HG03565 (cell line): ENCODE data around the gene PODXL2.

Source experiments
- ATAC-seq: cut with Tn5 transposase; IDR thresholded peaks from one replicate; pipeline ENCODE4 v1.9.1; 2021; ENCODE audit warnings: mild to moderate bottlenecking, moderate library complexity; ENCODE audit not compliant: unreplicated experiment

The PODXL2 gene

GRCh38 chr3:127625821-127626220, 3.2 kb upstream of the PODXL2 start:
- no peak for ATAC-seq

- no peak for ATAC-seq
These were observed 578 bp upstream of the PODXL2 start for GRCh38 chr3:127628426-127628787.

- ATAC-seq: no peak
These were observed 750 bp downstream of the PODXL2 start for GRCh38 chr3:127629467-127630403.

- ATAC-seq: no peak
These were observed 2.1 kb downstream of the PODXL2 start for GRCh38 chr3:127630811-127631714.

- no peak for ATAC-seq
These were observed 3.2 kb downstream of the PODXL2 start for GRCh38 chr3:127632035-127632820.

DNA sequence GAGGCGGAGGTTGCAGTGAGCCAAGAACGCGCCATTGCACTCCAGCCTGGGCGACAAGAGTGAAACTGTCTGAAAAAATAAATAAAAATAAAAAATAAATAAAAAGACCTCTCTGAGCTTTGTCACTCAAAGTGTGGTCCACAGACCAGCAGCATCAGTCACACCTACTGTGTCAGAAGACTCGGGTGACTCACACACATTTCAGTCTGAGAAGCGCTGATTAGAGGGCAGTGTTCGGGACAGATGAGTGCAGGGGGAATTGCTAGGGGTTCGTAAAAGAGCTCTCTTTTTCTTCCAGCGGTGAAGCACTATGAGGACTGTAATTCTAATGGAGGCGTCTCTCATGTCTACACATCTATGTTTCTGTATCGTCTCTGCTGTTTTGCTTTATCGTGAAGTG, 5.7 kb downstream of the PODXL2 start:
- ATAC-seq: no peak

GRCh38 chr3:127637546-127637945, 8.6 kb downstream of the PODXL2 start:
- no peak for ATAC-seq

GRCh38 chr3:127637971-127638370, 9.0 kb downstream of the PODXL2 start:
- no peak for ATAC-seq

GRCh38 chr3:127639173-127640041, 10.4 kb downstream of the PODXL2 start:
- no peak for ATAC-seq

DNA sequence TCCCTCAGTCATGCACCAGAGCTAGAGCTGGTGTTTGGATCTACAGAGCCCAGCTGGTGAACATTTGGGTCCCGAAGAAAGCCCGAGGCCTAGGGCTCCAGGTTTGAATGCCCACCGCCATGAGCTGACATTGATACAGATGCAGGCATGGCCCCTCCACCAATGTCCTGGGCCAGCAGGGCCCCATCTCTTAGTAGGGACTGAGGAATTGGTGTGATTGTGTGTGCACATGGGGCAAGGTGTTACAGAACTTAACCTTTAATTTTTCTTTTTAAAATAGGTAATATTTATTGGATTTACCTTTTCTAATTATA, 11.0 kb downstream of the PODXL2 start:
- no peak for ATAC-seq

GRCh38 chr3:127644641-127645370, 15.8 kb downstream of the PODXL2 start:
- no peak for ATAC-seq

DNA sequence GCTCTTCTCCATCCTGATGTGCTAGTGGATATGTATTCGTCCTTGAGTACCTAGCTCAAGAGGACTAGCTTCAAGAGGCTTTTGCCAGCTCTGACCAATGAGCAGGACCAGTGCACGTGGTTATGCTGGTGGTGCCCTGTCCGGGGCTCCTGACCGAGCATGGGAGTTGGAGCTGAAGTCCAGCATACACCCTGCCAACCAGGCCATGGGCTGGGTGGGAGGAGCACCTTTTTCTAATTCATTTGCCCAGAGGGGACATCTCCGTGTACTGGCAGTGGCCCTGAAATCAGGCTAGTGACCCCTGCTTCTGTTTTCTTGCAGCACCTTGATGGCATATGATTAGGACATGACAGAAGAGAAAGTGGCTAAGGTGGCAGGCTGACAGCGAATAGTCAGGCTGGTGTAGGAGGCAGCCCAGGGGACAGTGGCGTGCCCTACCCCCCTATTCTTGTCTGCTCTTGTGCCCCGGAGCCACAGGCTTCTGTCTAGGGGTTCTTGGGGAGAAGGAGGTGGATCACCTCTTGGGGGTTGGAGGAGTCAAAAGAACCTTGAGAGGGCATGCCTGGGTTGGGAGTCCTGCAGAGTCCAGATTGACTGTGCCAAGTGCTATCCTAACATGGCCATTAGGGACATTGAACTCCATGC, 16.5 kb downstream of the PODXL2 start:
- no peak for ATAC-seq

DNA sequence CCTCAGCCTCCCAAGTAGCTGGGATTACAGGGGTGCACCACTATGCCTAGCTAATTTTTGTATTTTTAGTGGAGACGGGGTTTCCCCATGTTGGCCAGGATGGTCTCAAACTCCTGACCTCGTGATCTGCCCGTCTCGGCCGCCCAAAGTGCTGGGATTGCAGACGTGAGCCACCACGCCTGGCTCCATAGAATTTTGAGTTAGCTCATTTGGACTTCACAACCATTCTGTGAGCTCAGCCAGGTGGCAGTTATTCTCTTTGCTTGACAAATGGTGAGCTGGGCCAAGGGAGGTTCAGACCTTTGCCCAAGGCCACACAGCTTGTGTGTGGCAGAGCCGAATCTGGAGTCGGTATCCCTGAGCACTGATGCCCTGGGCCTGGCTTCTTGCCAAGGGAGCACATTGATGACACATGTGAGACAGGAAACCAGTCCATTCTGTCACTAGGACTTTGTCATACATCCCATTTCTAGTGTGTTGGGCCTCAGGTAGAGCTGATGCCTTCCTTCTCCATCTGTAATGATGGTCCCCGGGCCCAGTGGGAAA, 17.6 kb downstream of the PODXL2 start:
- no peak for ATAC-seq

DNA sequence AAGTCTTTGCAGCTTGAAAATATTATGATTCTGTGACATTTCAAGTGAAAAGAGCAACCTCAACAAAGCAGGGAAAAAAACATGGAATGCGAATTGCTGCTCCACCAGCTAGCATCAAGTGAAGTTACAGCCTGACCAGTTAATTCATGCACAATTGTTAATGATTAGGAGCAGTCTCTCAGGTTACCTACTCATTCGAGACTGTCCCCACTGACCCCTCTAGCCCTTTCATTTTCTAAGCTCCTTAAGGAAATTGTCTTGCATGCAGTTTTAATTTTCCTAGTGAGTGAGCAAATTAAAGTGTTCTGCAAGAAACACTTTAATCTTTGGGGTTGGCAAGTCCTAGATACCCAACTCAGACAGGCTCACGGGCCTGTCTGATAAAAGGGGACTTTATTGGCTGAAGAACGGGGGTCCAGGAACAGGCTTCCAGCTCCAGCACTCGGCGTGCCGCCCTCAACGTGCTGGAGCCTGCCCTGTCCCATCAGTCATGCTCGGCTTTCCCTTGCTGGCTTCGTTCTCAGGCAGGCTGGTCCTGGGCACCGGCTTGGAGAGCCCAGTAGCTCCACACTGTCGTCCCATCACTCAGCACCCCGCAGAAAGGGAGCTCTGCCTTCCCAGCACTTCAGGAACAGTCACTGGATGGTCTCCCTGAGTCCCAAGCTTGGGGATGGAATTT, 18.3 kb downstream of the PODXL2 start:
- no peak for ATAC-seq

DNA sequence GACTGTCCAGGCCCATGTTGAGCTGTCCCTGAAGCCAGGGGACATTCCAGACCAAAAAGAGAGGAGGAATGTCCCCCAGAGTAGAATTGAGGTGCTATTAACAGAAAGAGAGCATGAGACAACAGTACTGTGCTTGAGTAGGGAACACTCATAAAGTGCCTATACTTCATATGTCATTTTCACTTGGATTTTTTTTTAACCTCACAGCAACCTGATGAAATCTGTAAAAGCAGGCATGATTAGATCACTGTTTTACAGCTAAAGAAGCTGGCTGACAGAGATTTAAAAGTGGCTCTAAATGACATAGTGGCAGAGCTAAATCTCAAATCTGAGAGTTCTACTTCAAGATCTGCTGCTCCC, 18.8 kb downstream of the PODXL2 start:
- no peak for ATAC-seq

DNA sequence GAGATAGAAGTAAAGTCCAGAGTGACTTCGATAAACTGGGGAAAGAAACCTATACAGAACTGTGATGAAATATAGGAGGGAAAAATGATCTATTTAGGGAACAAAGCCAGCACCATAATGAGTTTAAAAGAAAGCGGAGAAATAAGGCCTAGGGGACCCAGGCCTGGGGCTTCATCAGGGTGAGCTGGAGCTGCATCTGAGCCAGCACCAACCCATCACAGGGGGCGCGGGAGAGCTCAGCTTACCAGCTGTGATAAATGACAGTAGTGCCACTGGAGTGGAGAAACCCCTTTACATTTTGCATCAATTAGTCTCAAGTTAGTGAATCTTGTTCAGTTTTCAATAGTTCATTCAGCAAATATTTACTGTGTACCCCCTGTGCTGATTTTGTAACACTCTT, 21.3 kb downstream of the PODXL2 start:
- no peak for ATAC-seq

DNA sequence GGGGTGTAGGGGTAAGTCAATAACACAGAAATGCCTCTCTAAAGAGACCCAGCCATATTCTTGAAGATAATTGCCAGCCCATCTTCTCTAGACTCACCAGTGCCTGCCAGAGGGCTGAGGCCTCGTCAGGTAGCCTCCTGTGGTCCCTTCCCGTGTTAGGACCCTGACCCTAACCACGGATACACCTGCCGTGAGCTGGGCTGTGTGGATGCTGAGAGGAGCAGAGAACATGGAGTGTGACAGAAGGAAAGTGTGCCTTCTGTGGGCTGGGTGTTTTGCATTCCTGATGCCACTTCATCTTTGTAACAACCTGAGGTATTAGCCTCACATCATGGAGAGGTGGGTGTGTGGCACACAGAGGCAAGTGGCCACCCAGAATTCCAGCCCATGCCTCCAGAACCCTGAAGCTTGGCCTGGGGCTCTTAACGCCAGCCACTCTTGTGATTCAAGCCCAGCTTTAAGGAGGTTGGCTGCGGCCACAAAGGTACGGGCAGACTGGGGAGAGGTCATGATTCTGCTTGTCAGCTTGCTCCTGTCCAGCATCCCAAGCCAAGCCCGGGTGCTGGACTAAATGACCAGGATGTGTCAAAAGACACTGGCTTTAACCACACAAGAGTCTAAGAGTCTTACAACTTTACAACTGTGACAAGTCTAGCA, 22.7 kb downstream of the PODXL2 start:
- ATAC-seq: no peak
